ENCODE data around the gene TNFAIP3.

Gene TNFAIP3

GRCh38 chr6:137903933-137904821 is 37.1 kb downstream of the TNFAIP3 start:
- TF ChIP-seq CTCF (conservative IDR thresholded peaks at IDR 0.05) (no peak), ZFX (IDR thresholded peaks at IDR 0.05) (0 out of 2 replicates have a peak, but pooled peaks have one; percentile 11)
- H3K27ac ChIP-seq, result no peak overlapping the region

GRCh38 chr6:137904822-137905617 is 38.0 kb downstream of the TNFAIP3 start:
- TF ChIP-seq ZFX (IDR thresholded peaks at IDR 0.05) (no peak), CTCF (conservative IDR thresholded peaks at IDR 0.05) (no peak)
- no peak overlapping the region for H3K27ac ChIP-seq

GRCh38 chr6:137906020-137906472 is 39.0 kb downstream of the TNFAIP3 start:
- TF ChIP-seq ZFX (IDR thresholded peaks at IDR 0.05) (no peak), CTCF (conservative IDR thresholded peaks at IDR 0.05) (no peak)

GRCh38 chr6:137907170-137907569 is 40.1 kb downstream of the TNFAIP3 start:
- no peak for TF ChIP-seq CTCF (conservative IDR thresholded peaks at IDR 0.05)
- TF ChIP-seq ZFX (IDR thresholded peaks at IDR 0.05), result no peak
- H3K27ac ChIP-seq, result no peak overlapping the region

More at GRCh38 chr6:137906020-137906472, 39.0 kb downstream of the TNFAIP3 start:
- no peak overlapping the region for H3K27ac ChIP-seq

GRCh38 chr6:137909533-137909932 is 42.5 kb downstream of the TNFAIP3 start:
- TF ChIP-seq ZFX (IDR thresholded peaks at IDR 0.05), result no peak
- no peak for TF ChIP-seq CTCF (conservative IDR thresholded peaks at IDR 0.05)
- no peak overlapping the region for H3K27ac ChIP-seq

GRCh38 chr6:137910424-137910834 is 43.4 kb downstream of the TNFAIP3 start:
- H3K27ac ChIP-seq, result no peak overlapping the region
- TF ChIP-seq CTCF (conservative IDR thresholded peaks at IDR 0.05) (no peak), ZFX (IDR thresholded peaks at IDR 0.05) (no peak)
